Measurements from ENCODE around the gene SNX3. TPM values are rescaled to one million over a fixed set of nuclear protein-coding genes. Genes with fewer than 3 reads are reported as not detected.

SNX3 gene
- total and polyA plus RNA-seq, 2 donors (not counting 1 experiment from before 2014, with no cell fraction given): 96.0 to 130 TPM

- ChIA-PET POLR2A (no interaction called here), CTCF (no interaction called here)
- no peak for ATAC-seq (ENCODE audit: low read depth)
- Histone ChIP-seq H3K4me1 (ENCODE audit: control insufficient read depth in 2 of 2, insufficient read depth in 2 of 2, low read length in 2 of 2) (peaks cover 13 to 16% of the 10 kb centered on the region in 2 donors), H3K27me3 (replicated peaks in 1 of 4; ENCODE audit: control extremely low read depth in 1 of 4, control insufficient read depth in 3 of 4, insufficient read depth in 4 of 4, low read length in 3 of 4) (peaks cover 0 to 48% (median 46%) of the 10 kb centered on the region in 4 experiments), H3K36me3 (replicated peaks in 1 of 2; ENCODE audit: control extremely low read depth in 1 of 2, control insufficient read depth in 1 of 2, extremely low read depth in 1 of 2, insufficient read depth in 2 of 2, low read length in 1 of 2) (no peaks in the 10 kb centered on the region), H2AFZ (ENCODE audit: insufficient read depth, low read depth, low read length, poor library complexity, severe bottlenecking) (no peak overlapping the region), H3K4me2 (replicated peaks; ENCODE audit: low read depth, low read length, poor library complexity, severe bottlenecking) (no peak overlapping the region), H3K9me3 (ENCODE audit: control extremely low read depth in 1 of 3, control insufficient read depth in 2 of 3, insufficient read depth in 1 of 3, low read length in 2 of 3) (peaks cover 0 to 16% (median under 1%) of the 10 kb centered on the region in 3 donors), H3K9ac (ENCODE audit: low read length) (no peak overlapping the region), H3K27ac (ENCODE audit: low read length in 2 of 2) (no peak overlapping the region), H3K79me2 (ENCODE audit: control insufficient read depth, insufficient read depth, low read length) (no peaks in the 10 kb centered on the region), H4K20me1 (ENCODE audit: control insufficient read depth, insufficient read depth, low read length, poor library complexity, severe bottlenecking) (no peaks in the 10 kb centered on the region), H3K4me3 (ENCODE audit: control extremely low read depth in 1 of 5, extremely low read depth in 1 of 5, insufficient read depth in 1 of 5, low read depth in 2 of 5, low read length in 4 of 5) (no peak overlapping the region)
- DNase-seq: no peak
- TF ChIP-seq EZH2 (IDR thresholded peaks at IDR 0.05; ENCODE audit: borderline replicate concordance, insufficient read depth, low read depth, low read length, poor library complexity, severe bottlenecking) (no peak), CTCF (IDR thresholded peaks at IDR 0.05) (no peak)
- WGBS (ENCODE audit: insufficient coverage): no CpG with 5 or more reads among the region's 1 CpG
- intact Hi-C loops (cut with micrococcal nuclease): no loop called here
- no peak overlapping the region for H3K27ac Mint-ChIP-seq
- no peaks in the 10 kb centered on the region for H3K9me3 Mint-ChIP-seq (ENCODE audit: insufficient read depth)
- H3K4me1 Mint-ChIP-seq: peaks cover 10% of the 10 kb centered on the region
- no peak overlapping the region for H3K4me3 Mint-ChIP-seq
- H3K27me3 Mint-ChIP-seq: peaks cover 61% of the 10 kb centered on the region
Observed at GRCh38 chr6:108180266-108180665, 80.6 kb downstream of the SNX3 start.

- no peak overlapping the region for H2AFZ ChIP-seq (ENCODE audit: insufficient read depth, low read depth, low read length, poor library complexity, severe bottlenecking)
- Mint-ChIP-seq H3K27ac (no peak overlapping the region), H3K4me1 (peaks cover 14% of the 10 kb centered on the region), H3K27me3 (peaks cover 64% of the 10 kb centered on the region), H3K4me3 (no peak overlapping the region), H3K9me3 (ENCODE audit: insufficient read depth) (no peaks in the 10 kb centered on the region)
- CTCF ChIA-PET: no interaction called here
- H4K20me1 ChIP-seq (ENCODE audit: control insufficient read depth, insufficient read depth, low read length, poor library complexity, severe bottlenecking): no peaks in the 10 kb centered on the region
- H3K4me1 ChIP-seq (ENCODE audit: control insufficient read depth in 2 of 2, insufficient read depth in 2 of 2, low read length in 2 of 2): peaks cover 16 to 21% of the 10 kb centered on the region in 2 donors
- no peaks in the 10 kb centered on the region for H3K36me3 ChIP-seq (replicated peaks in 1 of 2; ENCODE audit: control extremely low read depth in 1 of 2, control insufficient read depth in 1 of 2, extremely low read depth in 1 of 2, insufficient read depth in 2 of 2, low read length in 1 of 2)
- TF ChIP-seq CTCF (IDR thresholded peaks at IDR 0.05) (no peak), EZH2 (IDR thresholded peaks at IDR 0.05; ENCODE audit: borderline replicate concordance, insufficient read depth, low read depth, low read length, poor library complexity, severe bottlenecking) (no peak)
- H3K4me3 ChIP-seq (ENCODE audit: control extremely low read depth in 1 of 5, extremely low read depth in 1 of 5, insufficient read depth in 1 of 5, low read depth in 2 of 5, low read length in 4 of 5): no peak overlapping the region
- H3K4me2 ChIP-seq (replicated peaks; ENCODE audit: low read depth, low read length, poor library complexity, severe bottlenecking): no peak overlapping the region
- ATAC-seq (ENCODE audit: low read depth) (no peak), DNase-seq (no peak)
- intact Hi-C loops (cut with micrococcal nuclease): no loop called here
- no peaks in the 10 kb centered on the region for H3K79me2 ChIP-seq (ENCODE audit: control insufficient read depth, insufficient read depth, low read length)
- WGBS (ENCODE audit: insufficient coverage): 16% methylated on average over 3 of the region's 4 CpGs
- no peak overlapping the region for H3K9ac ChIP-seq (ENCODE audit: low read length)
- POLR2A ChIA-PET: no interaction called here
- peaks cover 0 to 54% (median 50%) of the 10 kb centered on the region in 4 experiments for H3K27me3 ChIP-seq (replicated peaks in 1 of 4; ENCODE audit: control extremely low read depth in 1 of 4, control insufficient read depth in 3 of 4, insufficient read depth in 4 of 4, low read length in 3 of 4)
- H3K27ac ChIP-seq (ENCODE audit: low read length in 2 of 2): no peak overlapping the region
- peaks cover 0 to 21% (median 4%) of the 10 kb centered on the region in 3 donors for H3K9me3 ChIP-seq (ENCODE audit: control extremely low read depth in 1 of 3, control insufficient read depth in 2 of 3, insufficient read depth in 1 of 3, low read length in 2 of 3)
Observed at GRCh38 chr6:108179741-108180140, 81.1 kb downstream of the SNX3 start.

All from B cell (primary cell).